Choroid plexus epithelial cell (primary cell): ENCODE data around the gene CRIM1.

Experiments
- DNase-seq: peaks from one replicate; pipeline ENCODE4 v3.0.0-alpha.2; 2010; ENCODE audit warnings: low read depth
- H3K4me3 ChIP-seq: 2 replicates; pipeline ENCODE4 v1.5.1; 2011; ENCODE audit warnings: low read depth, mild to moderate bottlenecking, control low read depth, low read length, moderate library complexity
- TF ChIP-seq, protein P1 (sequence below): conservative IDR thresholded peaks from 2 replicates; pipeline ENCODE4 v1.5.1; 2011; ENCODE audit warnings: low read depth, mild to moderate bottlenecking, control low read depth, inconsistent platforms, low read length, moderate library complexity

The CRIM1 gene

DNA sequence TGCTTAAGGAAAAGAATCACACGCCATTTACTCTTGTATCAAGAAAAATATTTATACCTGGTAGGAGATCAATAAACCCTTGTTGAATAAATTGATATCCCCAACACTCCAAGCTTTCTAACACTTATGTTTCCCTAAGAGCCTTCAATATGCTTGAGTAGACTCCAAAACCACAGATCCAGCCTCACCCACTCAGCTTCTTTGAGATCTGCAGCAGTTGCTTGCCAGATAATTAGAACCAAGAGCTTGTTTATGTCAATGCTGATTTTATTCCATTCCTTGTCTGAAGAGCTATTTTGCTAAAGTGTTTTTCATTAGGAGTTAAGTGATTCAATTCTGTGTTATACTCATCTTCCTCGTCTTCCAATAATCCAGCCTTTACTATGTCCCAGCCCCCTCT is 26.3 kb upstream of the CRIM1 start:
- no peak overlapping the region for H3K4me3 ChIP-seq
- TF ChIP-seq, protein P1, sequence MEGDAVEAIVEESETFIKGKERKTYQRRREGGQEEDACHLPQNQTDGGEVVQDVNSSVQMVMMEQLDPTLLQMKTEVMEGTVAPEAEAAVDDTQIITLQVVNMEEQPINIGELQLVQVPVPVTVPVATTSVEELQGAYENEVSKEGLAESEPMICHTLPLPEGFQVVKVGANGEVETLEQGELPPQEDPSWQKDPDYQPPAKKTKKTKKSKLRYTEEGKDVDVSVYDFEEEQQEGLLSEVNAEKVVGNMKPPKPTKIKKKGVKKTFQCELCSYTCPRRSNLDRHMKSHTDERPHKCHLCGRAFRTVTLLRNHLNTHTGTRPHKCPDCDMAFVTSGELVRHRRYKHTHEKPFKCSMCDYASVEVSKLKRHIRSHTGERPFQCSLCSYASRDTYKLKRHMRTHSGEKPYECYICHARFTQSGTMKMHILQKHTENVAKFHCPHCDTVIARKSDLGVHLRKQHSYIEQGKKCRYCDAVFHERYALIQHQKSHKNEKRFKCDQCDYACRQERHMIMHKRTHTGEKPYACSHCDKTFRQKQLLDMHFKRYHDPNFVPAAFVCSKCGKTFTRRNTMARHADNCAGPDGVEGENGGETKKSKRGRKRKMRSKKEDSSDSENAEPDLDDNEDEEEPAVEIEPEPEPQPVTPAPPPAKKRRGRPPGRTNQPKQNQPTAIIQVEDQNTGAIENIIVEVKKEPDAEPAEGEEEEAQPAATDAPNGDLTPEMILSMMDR = no peak
- peak; percentile 47 for DNase-seq

DNA sequence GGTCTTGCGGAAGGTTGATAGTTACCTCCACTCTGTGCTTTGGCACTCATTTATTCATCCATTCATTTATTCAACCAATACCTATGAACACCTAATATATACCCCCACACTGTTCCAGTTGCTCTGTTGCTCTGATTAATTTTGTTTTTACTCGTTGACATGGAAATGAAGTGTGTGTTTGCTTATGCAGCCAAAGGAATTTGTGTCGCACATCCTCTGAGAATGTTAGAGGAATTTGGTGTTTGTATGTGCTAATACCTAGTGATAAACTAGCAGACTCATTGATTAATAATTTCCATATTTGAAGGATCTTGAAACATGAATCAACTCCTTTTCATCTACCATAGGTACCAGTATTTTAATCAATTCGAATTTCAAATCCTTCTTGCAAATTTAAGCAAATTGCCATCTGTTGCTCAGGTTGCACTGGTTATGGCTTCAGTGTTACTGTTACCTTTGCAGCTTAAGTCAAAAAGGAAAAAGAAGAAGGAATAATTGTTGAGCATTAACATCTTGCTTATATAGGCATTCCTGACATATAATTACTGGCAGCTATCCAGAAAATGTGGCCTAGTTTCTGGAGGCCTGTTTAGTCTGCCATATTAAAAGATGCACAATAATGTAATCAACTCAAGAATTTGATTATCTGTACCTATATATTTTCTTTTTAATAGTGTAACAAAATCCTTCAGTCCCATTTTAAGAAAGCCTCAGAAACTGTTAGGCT is 25.7 kb upstream of the CRIM1 start:
- no peak overlapping the region for H3K4me3 ChIP-seq
- peak; percentile 87 for DNase-seq
- TF ChIP-seq, protein P1 = no peak

DNA sequence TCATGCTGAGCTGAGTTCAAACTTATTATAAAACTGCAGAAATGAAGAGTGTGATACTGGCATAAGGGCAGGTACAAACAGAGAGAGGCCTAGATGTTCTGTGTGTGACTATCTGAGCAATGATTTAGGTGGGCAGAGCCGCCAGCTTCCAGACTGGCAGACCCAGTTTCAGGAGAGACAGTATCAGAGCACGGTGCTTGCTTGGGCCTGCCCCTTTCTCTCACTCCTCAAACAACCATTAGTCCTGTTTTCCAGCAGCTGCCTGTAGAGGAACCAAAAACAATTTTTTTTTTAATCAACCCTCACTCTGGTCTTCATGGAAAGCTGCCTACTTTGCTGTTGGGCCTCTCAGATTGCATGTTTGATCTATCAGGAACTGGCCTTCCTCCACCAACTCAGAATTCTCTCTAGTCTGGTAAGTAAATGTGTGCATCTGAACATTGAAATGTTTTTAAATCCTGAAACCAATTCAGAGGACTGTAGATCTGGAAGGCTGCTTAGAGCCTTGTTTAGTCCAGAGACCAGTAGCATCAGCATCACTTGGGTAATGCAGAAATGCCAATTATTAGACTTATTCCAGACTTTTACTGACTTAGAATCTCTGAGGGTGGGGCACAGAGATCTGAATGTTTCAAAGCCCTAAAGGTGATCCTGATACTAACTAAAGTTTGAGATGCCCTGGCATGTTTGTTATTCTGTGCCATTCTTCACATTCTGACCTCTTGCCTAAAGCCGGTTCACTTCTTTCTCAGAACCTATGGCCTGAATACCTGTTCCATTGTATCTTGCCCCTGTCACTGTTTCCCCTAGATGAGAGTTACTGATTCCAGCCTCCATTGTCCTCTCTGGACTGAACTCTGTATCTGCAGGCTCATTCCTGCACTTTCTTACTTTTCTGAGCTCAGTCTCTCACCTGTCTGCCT is 24.8 kb upstream of the CRIM1 start:
- TF ChIP-seq, protein P1 = no peak
- no peak for DNase-seq

GRCh38 chr2:36333350-36334012 is 22.1 kb upstream of the CRIM1 start:
- TF ChIP-seq, protein P1 = peak; percentile 5
- H3K4me3 ChIP-seq = no peak overlapping the region
- no peak for DNase-seq

More for the DNA sequence above, 24.8 kb upstream of the CRIM1 start:
- no peak overlapping the region for H3K4me3 ChIP-seq

- DNase-seq = no peak
- TF ChIP-seq, protein P1 = no peak
- H3K4me3 ChIP-seq = no peak overlapping the region
Measured at GRCh38 chr2:36335597-36335996, 20.0 kb upstream of the CRIM1 start.

DNA sequence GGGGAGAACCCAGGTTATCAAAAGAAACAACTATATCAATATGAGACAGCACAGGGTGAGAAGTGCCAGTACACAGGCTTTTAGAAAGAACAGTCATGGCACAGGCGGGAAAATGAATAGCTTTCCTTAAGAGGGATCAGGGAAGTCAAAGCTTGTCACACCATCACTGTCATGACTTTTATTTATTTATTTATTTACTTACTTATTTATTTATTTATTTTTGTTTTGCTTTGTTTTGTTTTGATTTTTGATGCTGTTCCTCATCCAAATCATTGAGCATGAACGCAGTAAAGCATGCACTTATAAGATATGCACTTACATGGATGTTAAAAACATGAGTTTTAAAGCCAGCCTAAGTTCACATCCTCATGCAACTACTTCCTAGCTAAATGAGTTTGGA is 19.3 kb upstream of the CRIM1 start:
- no peak for DNase-seq
- TF ChIP-seq, protein P1 = no peak
- H3K4me3 ChIP-seq = no peak overlapping the region
